CD14-positive monocyte (primary cell): Measurements from ENCODE around the gene KSR1. TPM values are rescaled to one million over a fixed set of nuclear protein-coding genes. Genes with fewer than 3 reads are reported as not detected.
"Not testable (repeated sequence)": the region's sequence is repeated elsewhere in the genome, so short reads cannot be mapped to it uniquely, and the experiment has no call there.

Experiments
- DNase-seq, 3 donors: peaks; one replicate each; pipeline ENCODE4 v3.0.0-alpha.2; 2011 to 2022
- H2AFZ ChIP-seq: 2 replicates; pipeline ENCODE4 v1.6.0; 2012; ENCODE audit warnings: mild to moderate bottlenecking, low read depth, low read length, inconsistent platforms; ENCODE audit not compliant: insufficient read depth, poor library complexity, severe bottlenecking
- H3K27ac ChIP-seq, 2 donors: 1 replicate in 1 of 2; 2 replicates in 1 of 2; pipeline ENCODE4 v1.5.1; 2012 to 2013; ENCODE audit warnings: low read length in 2 of 2, control low read depth in 1 of 2, inconsistent platforms in 1 of 2, low read depth in 1 of 2, mild to moderate bottlenecking in 1 of 2
- H3K27me3 ChIP-seq, 2 donors: one replicate each; pipeline versions ENCODE4 v1.6.0 to v1.6.1; 2011 to 2013; ENCODE audit warnings: low read length in 2 of 2; ENCODE audit not compliant: control insufficient read depth in 2 of 2, insufficient read depth in 2 of 2
- H3K36me3 ChIP-seq, 2 donors: replicated peaks in 1 of 2; 1 replicate in 1 of 2; 2 replicates in 1 of 2; pipeline versions ENCODE4 v1.5.1 to v1.6.1; 2012 to 2013; ENCODE audit warnings: low read length in 2 of 2, control low read depth in 1 of 2, inconsistent platforms in 1 of 2, mild to moderate bottlenecking in 1 of 2; ENCODE audit not compliant: insufficient read depth in 2 of 2, control insufficient read depth in 1 of 2
- H3K4me1 ChIP-seq, 2 donors: 1 replicate in 1 of 2; 2 replicates in 1 of 2; pipeline versions ENCODE4 v1.5.1 to v1.6.1; 2012 to 2013; ENCODE audit warnings: low read length in 2 of 2, control low read depth in 1 of 2, inconsistent platforms in 1 of 2, mild to moderate bottlenecking in 1 of 2, moderate library complexity in 1 of 2; ENCODE audit not compliant: insufficient read depth in 2 of 2, control insufficient read depth in 1 of 2
- H3K4me2 ChIP-seq: replicated peaks from 2 replicates; pipeline ENCODE3; 2012; ENCODE audit warnings: low read length, moderate library complexity, mild to moderate bottlenecking; ENCODE audit not compliant: poor library complexity, severe bottlenecking; ENCODE audit errors: extremely low read depth
- H3K4me3 ChIP-seq, 3 experiments: fragments of 200-600 bp in 1 of 3; sonication (generic) in 1 of 3; replicated peaks in 1 of 3; 1 replicate in 2 of 3; 2 replicates in 1 of 3; pipeline ENCODE4 v1.5.1; 2011 to 2013; ENCODE audit warnings: low read length in 3 of 3, mild to moderate bottlenecking in 3 of 3, control low read depth in 2 of 3, low read depth in 2 of 3, inconsistent platforms in 1 of 3, moderate library complexity in 1 of 3
- H3K79me2 ChIP-seq: 2 replicates; pipeline ENCODE4 v1.6.0; 2012; ENCODE audit warnings: mild to moderate bottlenecking, control low read depth, inconsistent platforms, low read length, moderate library complexity; ENCODE audit not compliant: insufficient read depth
- H3K9ac ChIP-seq: 2 replicates; pipeline ENCODE4 v1.6.0; 2017; ENCODE audit warnings: low read length, mild to moderate bottlenecking; ENCODE audit not compliant: insufficient read depth, poor library complexity, severe bottlenecking
- H3K9me3 ChIP-seq, 2 donors: replicated peaks in 1 of 2; 1 replicate in 1 of 2; 2 replicates in 1 of 2; pipeline versions ENCODE4 v1.5.1 to v1.6.1; 2012 to 2013; ENCODE audit warnings: low read length in 2 of 2, control low read depth in 1 of 2; ENCODE audit not compliant: control insufficient read depth in 1 of 2, insufficient read depth in 1 of 2
- H4K20me1 ChIP-seq: 2 replicates; pipeline ENCODE4 v1.6.0; 2012; ENCODE audit warnings: mild to moderate bottlenecking, low read length, control low read depth, moderate library complexity; ENCODE audit not compliant: insufficient read depth
- H3K27ac Mint-ChIP-seq, 7 donors: one replicate each; pipeline ENCODE4 v1.8.0; 2020; ENCODE audit warnings: mild to moderate bottlenecking in 7 of 7, mixed read lengths in 7 of 7, moderate library complexity in 6 of 7, inconsistent platforms in 2 of 7
- H3K27me3 Mint-ChIP-seq, 3 donors: one replicate each; pipeline ENCODE4 v1.8.0; 2021 to 2022; ENCODE audit warnings: low read depth in 3 of 3, mild to moderate bottlenecking in 3 of 3, mixed read lengths in 3 of 3, moderate library complexity in 3 of 3, inconsistent platforms in 1 of 3
- H3K36me3 Mint-ChIP-seq, 2 donors: one replicate each; pipeline ENCODE4 v1.8.0; 2020; ENCODE audit warnings: mixed read lengths in 2 of 2, inconsistent platforms in 1 of 2, mild to moderate bottlenecking in 1 of 2
- H3K4me1 Mint-ChIP-seq: one replicate; pipeline ENCODE4 v1.8.0; 2020; ENCODE audit warnings: mild to moderate bottlenecking, mixed read lengths
- H3K4me3 Mint-ChIP-seq, 2 donors: one replicate each; pipeline ENCODE4 v1.8.0; 2020; ENCODE audit warnings: mild to moderate bottlenecking in 2 of 2, mixed read lengths in 2 of 2, moderate library complexity in 1 of 2
- H3K9me3 Mint-ChIP-seq, 7 donors: one replicate each; pipeline ENCODE4 v1.8.0; 2020 to 2022; ENCODE audit warnings: mixed read lengths in 7 of 7, mild to moderate bottlenecking in 6 of 7, moderate library complexity in 6 of 7, inconsistent platforms in 2 of 7
- WGBS: methylation state at CpG from one replicate; pipeline ENCODE4 v1.1.5; 2013; ENCODE audit warnings: missing lambda C conversion rate; ENCODE audit not compliant: insufficient coverage; 5-methylcytosine and 5-hydroxymethylcytosine counted together
- intact Hi-C, 2 donors: fragments of 100-400 bp; cut with micrococcal nuclease; formaldehyde crosslinking; loops; one replicate each; pipeline versions ENCODE4 v1.15.0 to v1.15.1; 2023
- polyA plus RNA-seq, 3 donors: library from polyadenylated mRNA; depleted of rRNA in 1 of 3; unstranded in 2 of 3; stranded (reverse) in 1 of 3; fragments of 300-500 nt in 2 of 3; fragments of >200 nt in 1 of 3; fragmentation: Illumina TruSeq in 2 of 3; gene quantifications; 1 replicate in 2 of 3; 2 replicates in 1 of 3; pipeline ENCODE4 v1.2.3, GENCODE V29; 2012 to 2021
- TF ChIP-seq, protein P1 (sequence below): fragments of 200-600 bp; IDR thresholded peaks from one replicate; pipeline ENCODE4 v1.8.0; 2022; ENCODE audit warnings: antibody characterized with exemption, mild to moderate bottlenecking

Gene KSR1
- polyA plus RNA-seq, 3 donors: 1.2 to 111 (median 4.2) TPM

DNA sequence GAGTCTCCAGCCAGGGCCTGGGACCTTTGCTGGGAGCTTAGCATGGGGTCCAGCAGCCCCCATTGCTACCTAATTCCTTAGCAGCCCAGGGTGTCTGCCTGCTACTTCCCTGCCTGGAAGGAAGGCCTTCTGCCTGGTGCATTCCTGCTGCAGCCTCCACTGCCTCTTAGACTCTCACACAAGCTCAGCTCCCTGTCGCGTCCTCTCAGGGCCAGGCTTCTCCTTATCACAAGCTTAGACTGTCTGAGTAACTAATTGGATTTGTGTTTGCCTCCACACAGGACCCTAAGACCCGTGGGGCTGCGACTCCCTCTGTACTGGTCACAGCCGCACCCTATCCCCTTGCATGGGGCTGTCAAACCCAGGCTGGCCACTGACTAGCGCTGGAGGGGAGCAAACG lies 181.6 kb downstream of the KSR1 start:
- H3K9me3 Mint-ChIP-seq, H3K4me3 Mint-ChIP-seq, H3K27me3 ChIP-seq, H2AFZ ChIP-seq, H3K4me3 ChIP-seq, H3K4me2 ChIP-seq, H3K9ac ChIP-seq, H3K27me3 Mint-ChIP-seq, DNase-seq, H3K27ac ChIP-seq, H3K9me3 ChIP-seq: not testable (repeated sequence)
- peaks cover 48% of the 10 kb centered on the region for H3K79me2 ChIP-seq
- intact Hi-C loops: loop anchor here in 1 of 2 donors (10.0 kb wide), 1 partner anchor 393 kb away; no protein-coding TSS in a partner anchor
- H3K27ac Mint-ChIP-seq: peak overlapping the region in 1 of 7 donors; percentile 25
- H3K36me3 Mint-ChIP-seq: peaks cover 50 to 70% of the 10 kb centered on the region in 2 donors
- no CpG with 5 or more reads among the region's 7 CpGs for WGBS
- H4K20me1 ChIP-seq: peaks cover 82% of the 10 kb centered on the region
- peaks cover 35 to 37% of the 10 kb centered on the region in 2 donors for H3K4me1 ChIP-seq
- H3K36me3 ChIP-seq: peaks cover 41 to 51% of the 10 kb centered on the region in 2 donors
- H3K4me1 Mint-ChIP-seq: peaks cover 35% of the 10 kb centered on the region

DNA sequence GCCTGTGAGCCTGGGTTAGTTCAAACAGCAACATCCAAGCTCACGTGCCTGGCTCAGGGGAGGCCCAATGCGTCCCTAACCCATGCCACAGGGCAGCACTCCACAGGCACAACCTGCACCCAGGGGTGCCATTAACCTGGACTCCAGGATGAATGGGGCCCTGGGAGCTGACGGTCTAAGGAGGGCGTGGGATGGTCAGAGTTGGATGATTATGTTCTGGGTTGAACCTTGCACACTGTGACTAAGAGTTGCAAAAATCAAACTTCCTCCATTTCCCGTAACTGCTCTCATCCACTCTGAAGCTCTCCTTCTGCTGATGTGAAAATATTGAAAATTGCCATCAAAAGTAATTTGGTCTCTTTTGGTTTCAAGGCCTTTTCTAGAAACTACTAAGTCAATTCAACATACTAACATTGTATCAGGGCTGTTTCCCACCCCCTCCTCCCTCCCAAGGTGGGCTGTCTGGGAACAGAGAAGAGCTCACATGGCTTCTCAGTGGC lies 182.2 kb downstream of the KSR1 start:
- not testable (repeated sequence) for H3K4me2 ChIP-seq, H3K9ac ChIP-seq, H3K4me3 ChIP-seq, H2AFZ ChIP-seq, H3K27me3 ChIP-seq, H3K9me3 Mint-ChIP-seq, H3K4me3 Mint-ChIP-seq, DNase-seq, H3K27me3 Mint-ChIP-seq, H3K9me3 ChIP-seq
- WGBS: no CpG with 5 or more reads among the region's 5 CpGs
- intact Hi-C loops: loop anchor here in 1 of 2 donors (10.0 kb wide), 1 partner anchor 394 kb away; no protein-coding TSS in a partner anchor
- Histone ChIP-seq H3K27ac (peak overlapping the region in 1 of 2 donors; percentile 41), H3K79me2 (peaks cover 42% of the 10 kb centered on the region), H4K20me1 (peaks cover 76% of the 10 kb centered on the region), H3K36me3 (peaks cover 46 to 57% of the 10 kb centered on the region in 2 donors), H3K4me1 (peaks cover 29 to 30% of the 10 kb centered on the region in 2 donors)
- H3K36me3 Mint-ChIP-seq: peaks cover 54 to 72% of the 10 kb centered on the region in 2 donors
- peak overlapping the region in 1 of 7 donors; percentile 53 for H3K27ac Mint-ChIP-seq
- H3K4me1 Mint-ChIP-seq: peaks cover 28% of the 10 kb centered on the region

DNA sequence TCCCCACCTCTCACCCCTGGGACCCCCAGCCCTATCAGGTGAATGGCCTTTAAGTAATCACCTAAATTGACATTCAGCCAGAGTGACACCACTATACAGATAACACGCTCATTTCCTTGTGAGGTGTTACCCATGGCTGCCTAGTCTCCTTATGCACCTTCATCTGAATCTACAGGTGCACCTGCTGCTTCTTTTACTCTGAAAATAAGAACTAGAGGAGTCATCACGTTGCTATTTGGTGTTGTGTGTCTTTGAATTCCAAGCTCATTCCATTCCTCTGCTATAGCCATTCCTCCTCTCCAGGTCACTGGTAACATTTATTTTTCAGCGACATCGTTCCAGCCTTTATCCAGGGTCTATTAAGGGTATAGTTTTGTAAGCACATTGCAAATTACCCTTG lies 184.5 kb downstream of the KSR1 start:
- Histone ChIP-seq H3K9me3 (no peaks in the 10 kb centered on the region), H3K36me3 (peaks cover 60 to 74% of the 10 kb centered on the region in 2 donors), H2AFZ (no peak overlapping the region), H4K20me1 (peaks cover 72% of the 10 kb centered on the region), H3K4me2 (no peak overlapping the region), H3K9ac (no peak overlapping the region), H3K4me1 (peaks cover 5 to 7% of the 10 kb centered on the region in 2 donors), H3K27me3 (no peaks in the 10 kb centered on the region), H3K79me2 (peaks cover 21% of the 10 kb centered on the region), H3K4me3 (no peak overlapping the region), H3K27ac (no peak overlapping the region)
- Mint-ChIP-seq H3K4me3 (no peak overlapping the region), H3K4me1 (peaks cover 7% of the 10 kb centered on the region), H3K9me3 (no peaks in the 10 kb centered on the region), H3K27me3 (peaks cover 0 to 4% (median 1%) of the 10 kb centered on the region in 3 donors), H3K27ac (no peak overlapping the region), H3K36me3 (peaks cover 61 to 75% of the 10 kb centered on the region in 2 donors)
- TF ChIP-seq, protein P1, sequence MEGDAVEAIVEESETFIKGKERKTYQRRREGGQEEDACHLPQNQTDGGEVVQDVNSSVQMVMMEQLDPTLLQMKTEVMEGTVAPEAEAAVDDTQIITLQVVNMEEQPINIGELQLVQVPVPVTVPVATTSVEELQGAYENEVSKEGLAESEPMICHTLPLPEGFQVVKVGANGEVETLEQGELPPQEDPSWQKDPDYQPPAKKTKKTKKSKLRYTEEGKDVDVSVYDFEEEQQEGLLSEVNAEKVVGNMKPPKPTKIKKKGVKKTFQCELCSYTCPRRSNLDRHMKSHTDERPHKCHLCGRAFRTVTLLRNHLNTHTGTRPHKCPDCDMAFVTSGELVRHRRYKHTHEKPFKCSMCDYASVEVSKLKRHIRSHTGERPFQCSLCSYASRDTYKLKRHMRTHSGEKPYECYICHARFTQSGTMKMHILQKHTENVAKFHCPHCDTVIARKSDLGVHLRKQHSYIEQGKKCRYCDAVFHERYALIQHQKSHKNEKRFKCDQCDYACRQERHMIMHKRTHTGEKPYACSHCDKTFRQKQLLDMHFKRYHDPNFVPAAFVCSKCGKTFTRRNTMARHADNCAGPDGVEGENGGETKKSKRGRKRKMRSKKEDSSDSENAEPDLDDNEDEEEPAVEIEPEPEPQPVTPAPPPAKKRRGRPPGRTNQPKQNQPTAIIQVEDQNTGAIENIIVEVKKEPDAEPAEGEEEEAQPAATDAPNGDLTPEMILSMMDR: no peak
- intact Hi-C loops: no loop called here
- DNase-seq: no peak
- WGBS: 100% methylated on average over 1 of the region's 4 CpGs
